HepG2 (cell line): ENCODE results near the gene CRISPLD2. TPM values are rescaled to one million over a fixed set of nuclear protein-coding genes. Genes with fewer than 3 reads are reported as not detected.
"Not testable (repeated sequence)": the region's sequence is repeated elsewhere in the genome, so short reads cannot be mapped to it uniquely, and the experiment has no call there.

Experiments
- ATAC-seq: fragments of 200-7000 bp; cut with Tn5 transposase; 3 replicates; pipeline ENCODE4 v1.9.1; 2020; ENCODE audit warnings: mild to moderate bottlenecking, moderate library complexity
- BruUV-seq: library from RNA; stranded (reverse); fragments of 400-500 nt; replicated peaks from 2 replicates; lab custom pipeline; 2021; lab: Mats Ljungman, UMichigan
- CTCF ChIA-PET: fragments of 300-600 bp; formaldehyde crosslinking; extraction: SDS; loops from one replicate; lab custom pipeline; 2021; ENCODE audit warnings: low total read pairs, inconsistent platforms, low intra/inter-chr PET ratio; lab: Yijun Ruan, JAX
- POLR2A ChIA-PET: fragments of 350-600 bp; sonication (Branson Sonifier 250); formaldehyde crosslinking; loops from one replicate; lab custom pipeline; 2020; ENCODE audit warnings: antibody characterized with exemption, inconsistent platforms; lab: Yijun Ruan, JAX
- DNase-seq: peaks from one replicate; pipeline ENCODE4 v3.0.0-alpha.2; 2015; ENCODE audit warnings: low spot score
- FAIRE-seq: peaks from 3 replicates; lab custom pipeline; 2011; peaks lifted over from hg19 to GRCh38; lab: Jason Lieb, UNC
- H2AFZ ChIP-seq: one replicate; pipeline ENCODE4 v1.6.1; 2011; ENCODE audit warnings: low read length, inconsistent platforms
- H3K27ac ChIP-seq: fragments of 300-600 bp; 3 replicates; pipeline ENCODE4 v1.8.0; 2011; ENCODE audit warnings: mixed run types, mild to moderate bottlenecking, mixed read lengths, low read length, inconsistent platforms; ENCODE audit not compliant: insufficient read depth; ENCODE audit errors: extremely low read length
- H3K27me3 ChIP-seq, 2 experiments: fragments of 200-600 bp in 1 of 2; 2 replicates in 1 of 2; 3 replicates in 1 of 2; pipeline versions ENCODE4 v1.6.0 to v1.8.0; 2011; ENCODE audit warnings: low read length in 2 of 2, mild to moderate bottlenecking in 2 of 2, moderate library complexity in 2 of 2, inconsistent platforms in 1 of 2; ENCODE audit not compliant: insufficient read depth in 2 of 2, control insufficient read depth in 1 of 2
- H3K36me3 ChIP-seq, 2 experiments: fragments of 200-600 bp in 1 of 2; replicated peaks in 1 of 2; 2 replicates in 1 of 2; 3 replicates in 1 of 2; pipeline versions ENCODE4 v1.5.1 to v1.8.0; 2011; ENCODE audit warnings: low read length in 2 of 2, inconsistent platforms in 1 of 2; ENCODE audit not compliant: insufficient read depth in 2 of 2, control insufficient read depth in 1 of 2
- H3K4me1 ChIP-seq: 2 replicates; pipeline ENCODE4 v1.5.1; 2012; ENCODE audit warnings: low read length, inconsistent platforms; ENCODE audit not compliant: insufficient read depth
- H3K4me2 ChIP-seq: 2 replicates; pipeline ENCODE4 v1.6.0; 2011; ENCODE audit warnings: low read depth, low read length, inconsistent platforms
- H3K4me3 ChIP-seq, 3 experiments: fragments of 200-600 bp in 1 of 3; sonication (generic), shearing (Covaris generic) in 1 of 3; replicated peaks in 1 of 3; 2 replicates each; pipeline ENCODE4 v1.5.1; 2011 to 2016; ENCODE audit warnings: low read length in 3 of 3, inconsistent platforms in 2 of 3, low read depth in 2 of 3, mild to moderate bottlenecking in 2 of 3, control low read depth in 1 of 3, mixed read lengths in 1 of 3; ENCODE audit not compliant: insufficient read depth in 1 of 3
- H3K79me2 ChIP-seq: one replicate; pipeline ENCODE4 v1.6.1; 2011; ENCODE audit warnings: low read length, inconsistent platforms; ENCODE audit not compliant: insufficient read depth
- H3K9ac ChIP-seq: 2 replicates; pipeline ENCODE4 v1.6.0; 2011; ENCODE audit warnings: mild to moderate bottlenecking, low read depth, low read length, inconsistent platforms; ENCODE audit not compliant: insufficient read depth
- H3K9me3 ChIP-seq: 2 replicates; pipeline ENCODE4 v1.5.1; 2012; ENCODE audit warnings: mild to moderate bottlenecking, low read length
- H4K20me1 ChIP-seq: 2 replicates; pipeline ENCODE4 v1.6.0; 2011; ENCODE audit warnings: inconsistent platforms, mild to moderate bottlenecking, low read length, moderate library complexity; ENCODE audit not compliant: insufficient read depth
- CEBPB ChIP-seq: IDR thresholded peaks from 2 replicates; pipeline ENCODE4 v1.6.1; 2011; ENCODE audit warnings: low read depth, low read length, improper control_type of control experiment, borderline replicate concordance
- CEBPG ChIP-seq: IDR thresholded peaks from 2 replicates; pipeline ENCODE4 v1.6.1; 2016
- TBX2 ChIP-seq: sonication (generic); formaldehyde crosslinking; IDR thresholded peaks from 2 replicates; pipeline ENCODE4 v1.5.0; 2020; ENCODE audit warnings: missing genetic modification reagents, mild to moderate bottlenecking, borderline replicate concordance
- ZNF512 ChIP-seq: sonication (generic); formaldehyde crosslinking; IDR thresholded peaks from 2 replicates; pipeline ENCODE4 v1.4.0; 2020; ENCODE audit warnings: mild to moderate bottlenecking, missing genetic modification reagents
- ZNF562 ChIP-seq: sonication (generic); formaldehyde crosslinking; IDR thresholded peaks from 2 replicates; pipeline ENCODE4 v1.8.0; 2022; ENCODE audit warnings: missing genetic modification reagents, borderline replicate concordance
- ZNF629 ChIP-seq: sonication (generic); formaldehyde crosslinking; conservative IDR thresholded peaks from 2 replicates; pipeline ENCODE4 v1.5.0; 2020; ENCODE audit warnings: missing genetic modification reagents
- WGBS: methylation state at CpG from one replicate; pipeline ENCODE4 v1.1.6; 2017; ENCODE audit warnings: low lambda C conversion rate; 5-methylcytosine and 5-hydroxymethylcytosine counted together
- in situ Hi-C: cut with HindIII; loops from 2 replicates; pipeline ENCODE4 v1.10.0; 2017; ENCODE audit warnings: low pct_unique_long_range_greater_than_20kb; ENCODE audit not compliant: extremely low pct_ligation_motif_present
- intact Hi-C: fragments of 100-400 bp; cut with micrococcal nuclease; formaldehyde crosslinking; loops from one replicate; pipeline ENCODE4 v1.10.0; 2022; ENCODE audit not compliant: unreplicated experiment
- polyA plus RNA-seq, 8 experiments: library from polyadenylated mRNA; depleted of rRNA in 3 of 8; stranded (reverse) in 7 of 8; unstranded in 1 of 8; fragments of >200 nt; fragmentation: Illumina TruSeq in 4 of 8; extraction: Trizol in 4 of 8; gene quantifications; 2 replicates each; pipeline versions ENCODE4 v1.2.1 to v1.2.3, GENCODE V29; 2011 to 2016; ENCODE audit warnings: low read depth in 4 of 8, missing spikeins in 1 of 8, mixed read lengths in 1 of 8; ENCODE audit not compliant: insufficient read depth in 1 of 8
- total RNA-seq, 5 experiments: library from RNA; depleted of rRNA; stranded (reverse); fragments of >200 nt; fragmentation: Illumina TruSeq; extraction: Trizol; gene quantifications; 2 replicates each; pipeline ENCODE4 v1.2.3, GENCODE V29; 2016; ENCODE audit warnings: low read depth in 1 of 5

The CRISPLD2 gene
- total and polyA plus RNA-seq, 2 of the 13 experiments (the other 11 are each of a cell fraction or from before 2014, with no cell fraction given), result 0.04 to 0.31 TPM

- H3K9ac ChIP-seq, H3K4me3 ChIP-seq, BruUV-seq, intact Hi-C loops, H3K4me2 ChIP-seq, H2AFZ ChIP-seq, DNase-seq, in situ Hi-C loops, FAIRE-seq, CTCF ChIA-PET, H4K20me1 ChIP-seq, ATAC-seq, POLR2A ChIA-PET, H3K27ac ChIP-seq, H3K79me2 ChIP-seq, H3K9me3 ChIP-seq, H3K36me3 ChIP-seq: not testable (repeated sequence)
- WGBS, result 51% methylated on average over 10 of the region's 10 CpGs
- peaks cover 16 to 82% of the 10 kb centered on the region in 2 experiments for H3K27me3 ChIP-seq
- peaks cover 16% of the 10 kb centered on the region; the same call in 1 of the 2 replicates for H3K4me1 ChIP-seq
These were observed 11.9 kb downstream of the CRISPLD2 start for GRCh38 chr16:84831728-84832127.

- WGBS, result 51% methylated on average over 20 of the region's 20 CpGs
- in situ Hi-C loops, result no loop called here
- H3K9me3 ChIP-seq, result no peaks in the 10 kb centered on the region
- H3K79me2 ChIP-seq, result no peaks in the 10 kb centered on the region
- FAIRE-seq (no peak), DNase-seq (no peak)
- H2AFZ ChIP-seq, result no peak overlapping the region
- no peak overlapping the region for H3K9ac ChIP-seq
- no peak overlapping the region for H3K27ac ChIP-seq
- H3K4me2 ChIP-seq, result peak overlapping the region; percentile 50
- H3K4me1 ChIP-seq, result peaks cover 8% of the 10 kb centered on the region; the same call in 1 of the 2 replicates
- peaks cover 16 to 78% of the 10 kb centered on the region in 2 experiments for H3K27me3 ChIP-seq
- intact Hi-C loops, result no loop called here
- CTCF ChIA-PET, result no interaction called here
- no peaks in the 10 kb centered on the region for H3K36me3 ChIP-seq
- no peaks in the 10 kb centered on the region for H4K20me1 ChIP-seq
- peak overlapping the region in 2 of 3 experiments; percentile 23 to 36; a peak in 3 of 6 replicates for H3K4me3 ChIP-seq
- TF ChIP-seq TBX2, result peak; percentile 26; the same call in 1 of the 2 replicates
- no peak for TF ChIP-seq ZNF562 (CRISPR knock-in tag)
- peak; percentile 55; the same call in 1 of the 2 replicates for TF ChIP-seq CEBPB
- no peak for TF ChIP-seq ZNF512 (CRISPR knock-in tag)
- peak; percentile 39 for TF ChIP-seq CEBPG (CRISPR knock-in tag)
- peak; percentile 77 for TF ChIP-seq ZNF629 (CRISPR knock-in tag)
- TF ChIP-seq, all 625 proteins: peak for 4
- peak; percentile 15; the same call in 2 of the 3 replicates for ATAC-seq
- no TSS peak for BruUV-seq
- POLR2A ChIA-PET, result no interaction called here
These were observed 12.8 kb downstream of the CRISPLD2 start for GRCh38 chr16:84832488-84833143.
